C1 segment of cervical spinal cord (tissue), 14 donors: ENCODE measurements around the gene SMARCA2.

Experiments
- DNase-seq, 14 donors: peaks; one replicate each; lab custom pipeline; 2025; lab: John Stamatoyannopoulos, UW

SMARCA2 gene

GRCh38 chr9:2014696-2015580 is at the start of gene SMARCA2:
SMARCA2 (plus strand) TSS chr9:2015347; CDS start chr9:2029023, 13,676 bp downstream.
- DNase-seq: peak; percentile 72 to 98 (median 95)

DNA sequence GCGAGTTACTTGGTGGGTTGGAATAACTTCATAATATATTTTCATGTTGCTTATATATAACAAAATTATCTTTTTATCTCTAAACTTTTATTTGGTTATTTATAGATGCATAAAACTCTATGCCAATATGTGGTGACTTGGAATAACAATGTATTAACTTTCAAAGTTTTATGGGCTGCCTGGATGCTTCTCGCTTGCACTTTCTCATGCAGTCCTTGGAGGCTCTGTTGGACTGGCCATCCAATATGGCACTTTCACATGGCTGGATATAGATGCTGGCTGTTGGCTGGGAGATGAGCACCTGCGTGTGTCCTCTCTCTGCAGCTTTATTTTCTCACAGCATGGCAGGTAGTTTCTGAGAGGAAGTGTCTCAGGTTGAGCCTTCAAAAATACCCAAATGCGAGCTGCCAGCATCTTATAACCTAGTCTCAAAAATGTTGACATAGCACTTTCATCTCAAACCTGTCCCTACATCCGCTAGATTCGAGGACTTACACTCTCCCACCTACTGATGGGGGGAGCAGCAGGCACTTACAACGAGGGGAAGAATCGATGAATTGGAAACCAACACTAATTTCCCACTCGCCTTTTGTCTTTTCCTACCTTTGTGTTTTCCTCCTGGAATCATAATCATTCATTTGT is 48.3 kb upstream of the SMARCA2 start:
- no peak for DNase-seq

DNA sequence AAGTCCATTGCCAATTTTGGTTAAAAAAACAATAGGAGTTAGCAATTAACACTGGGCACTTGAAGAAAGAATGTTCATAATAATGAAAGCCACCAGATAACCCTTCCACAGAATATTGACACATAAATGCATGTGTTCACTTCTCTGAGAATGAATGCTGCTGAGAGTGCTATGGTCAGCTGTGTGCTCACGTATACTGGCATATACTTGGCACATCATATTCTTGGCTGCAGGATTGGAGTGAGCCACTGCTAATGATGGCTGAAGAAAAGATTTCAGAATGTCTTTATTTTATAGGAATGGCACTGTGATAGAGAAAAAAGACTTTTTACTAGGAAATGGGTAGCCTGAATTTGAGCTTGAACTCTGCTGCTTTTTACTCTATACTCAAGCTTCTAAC is 46.0 kb upstream of the SMARCA2 start:
- no peak for DNase-seq

DNA sequence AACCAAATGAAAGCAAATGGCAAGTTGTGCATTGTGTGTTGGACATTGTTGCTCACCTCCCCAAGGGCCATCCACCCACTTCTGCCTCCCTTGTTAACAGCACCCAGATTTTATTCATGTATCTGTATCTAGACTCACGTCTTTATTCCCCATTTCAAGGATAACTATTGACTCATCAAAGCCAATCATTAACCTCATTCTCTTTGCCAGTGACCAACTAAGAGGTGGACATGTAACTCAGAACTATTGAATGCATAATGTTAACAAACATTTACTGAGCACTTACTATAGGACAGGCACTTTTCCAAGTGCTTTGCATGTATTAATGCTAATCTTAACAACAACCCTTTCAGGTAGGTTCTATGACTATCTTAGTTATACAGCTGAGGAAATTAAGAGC is 45.2 kb upstream of the SMARCA2 start:
- DNase-seq: no peak

DNA sequence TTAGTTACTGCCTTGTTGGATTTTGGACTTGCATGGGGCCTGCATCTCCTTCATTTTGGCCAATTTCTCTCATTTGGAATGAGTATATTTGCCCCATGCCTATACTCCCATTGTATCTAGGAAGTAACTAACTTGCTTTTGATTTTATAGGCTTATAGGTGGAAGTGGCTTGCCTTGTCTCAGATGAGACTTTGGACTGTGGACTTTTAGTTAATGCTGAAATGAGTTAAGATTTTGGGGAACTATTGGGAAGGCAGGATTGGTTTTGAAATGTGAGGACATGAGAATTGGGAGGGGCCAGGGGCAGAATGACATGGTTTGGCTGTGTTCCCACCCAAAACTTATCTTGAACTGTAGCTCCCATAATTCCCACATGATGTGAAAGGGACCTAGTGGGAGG is 42.5 kb upstream of the SMARCA2 start:
- DNase-seq: no peak

GRCh38 chr9:1977026-1977425 is 38.1 kb upstream of the SMARCA2 start:
- no peak for DNase-seq

DNA sequence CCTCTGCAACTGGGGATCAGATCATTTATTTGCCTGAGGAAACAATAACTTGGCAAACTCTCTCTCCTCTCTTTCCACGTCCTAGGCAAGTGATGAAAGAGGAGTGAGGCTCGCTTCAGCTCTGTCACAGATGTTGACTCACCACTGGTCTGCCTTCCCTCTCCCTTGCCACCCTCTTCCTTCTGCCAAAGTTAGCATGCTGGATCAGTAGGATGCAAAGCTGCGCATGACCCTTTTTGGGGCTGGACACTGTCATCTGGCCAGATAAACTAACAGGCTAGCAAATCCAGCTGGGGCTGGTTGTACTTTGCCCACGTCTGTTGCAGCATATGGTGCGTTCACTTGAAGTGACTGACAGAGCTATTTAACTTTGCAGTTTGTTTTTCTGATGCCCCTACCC is 36.2 kb upstream of the SMARCA2 start:
- no peak for DNase-seq

DNA sequence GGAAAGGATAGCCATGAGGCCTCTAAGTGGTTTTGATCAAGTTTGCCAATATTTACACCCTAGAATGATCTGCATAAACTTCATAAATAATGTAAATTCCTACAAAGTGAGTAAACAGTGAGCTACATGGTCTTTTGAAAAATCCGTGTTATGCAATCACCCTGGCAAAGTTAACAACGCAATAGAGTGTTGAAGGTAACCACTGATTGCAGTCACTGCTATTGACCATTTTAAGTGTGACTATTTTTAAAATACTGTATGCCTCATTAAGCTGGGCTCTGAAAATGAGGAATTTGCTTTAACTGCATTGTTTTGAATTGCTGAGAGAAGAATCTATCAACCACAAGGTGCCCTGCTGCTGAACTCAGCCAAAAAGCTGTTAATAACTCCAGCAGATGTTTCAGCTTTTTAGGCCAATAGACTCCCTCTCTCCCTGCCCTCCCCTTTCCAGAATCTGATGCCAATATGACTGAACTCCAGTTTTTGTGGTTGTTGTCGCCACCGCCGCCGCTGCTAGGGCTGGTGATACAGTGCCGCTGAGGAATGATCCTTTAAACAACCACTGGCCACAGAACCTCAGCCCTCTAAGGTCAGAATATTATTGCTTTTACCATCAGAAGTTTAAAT is 35.3 kb upstream of the SMARCA2 start:
- DNase-seq: peak in 1 of 14 donors; percentile 1

DNA sequence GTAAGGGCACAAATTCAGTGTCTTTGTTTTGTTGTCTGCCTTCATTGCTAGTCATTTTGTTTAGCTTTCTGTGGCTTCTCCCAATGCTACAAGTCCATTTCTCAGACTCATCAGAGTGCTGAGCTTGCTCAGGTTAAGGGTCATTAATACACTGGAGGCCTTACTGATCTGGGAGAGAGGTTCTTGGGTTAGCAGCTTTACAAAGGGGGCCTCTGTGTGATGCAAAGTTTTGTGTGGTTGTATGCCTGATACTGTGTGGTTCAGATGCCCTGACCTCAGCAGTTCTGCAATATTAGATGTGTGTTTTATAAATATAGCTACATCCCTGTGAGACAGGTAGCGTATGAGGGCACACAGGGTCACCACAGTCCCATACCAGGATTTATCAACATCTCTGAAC is 34.8 kb upstream of the SMARCA2 start:
- no peak for DNase-seq

- DNase-seq: no peak
Observed at GRCh38 chr9:1982074-1982473, 33.1 kb upstream of the SMARCA2 start.

DNA sequence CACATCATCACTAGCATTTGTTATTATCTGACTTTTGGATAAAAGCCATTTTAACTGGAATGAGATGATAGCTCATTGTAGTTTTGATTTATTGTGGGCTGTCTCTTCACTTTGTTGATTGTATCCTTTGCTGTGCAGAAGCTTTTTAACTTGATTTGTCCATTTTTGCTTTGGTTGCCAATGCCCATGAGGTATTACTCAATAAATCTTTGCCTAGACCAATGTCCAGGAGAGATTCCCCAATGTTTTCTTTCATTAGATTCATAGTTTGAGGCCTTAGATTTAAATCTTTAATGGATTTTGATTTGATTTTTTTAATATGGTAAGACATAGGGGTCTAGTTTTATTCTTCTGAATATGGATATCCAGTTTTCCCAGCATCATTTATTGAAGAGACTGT is 28.8 kb upstream of the SMARCA2 start:
- no peak for DNase-seq

DNA sequence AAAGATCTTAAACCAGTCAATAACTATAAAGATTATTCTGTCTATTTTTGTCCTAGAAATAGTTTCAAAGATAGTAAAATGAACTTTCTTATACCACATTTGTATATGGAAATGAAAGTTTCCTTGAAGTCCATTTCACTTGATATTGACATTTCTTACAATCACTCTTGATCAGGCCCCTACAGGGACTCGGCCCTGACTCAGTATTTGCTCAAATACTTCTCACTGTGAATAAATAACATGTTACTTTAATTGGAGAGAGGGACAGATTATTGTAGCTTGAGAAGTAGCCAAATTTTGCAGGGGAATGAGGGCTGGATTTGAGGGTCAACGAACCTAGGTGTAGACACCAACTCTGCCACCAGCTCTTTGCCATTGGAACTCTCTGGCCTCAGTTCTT is 25.6 kb upstream of the SMARCA2 start:
- DNase-seq: no peak

DNA sequence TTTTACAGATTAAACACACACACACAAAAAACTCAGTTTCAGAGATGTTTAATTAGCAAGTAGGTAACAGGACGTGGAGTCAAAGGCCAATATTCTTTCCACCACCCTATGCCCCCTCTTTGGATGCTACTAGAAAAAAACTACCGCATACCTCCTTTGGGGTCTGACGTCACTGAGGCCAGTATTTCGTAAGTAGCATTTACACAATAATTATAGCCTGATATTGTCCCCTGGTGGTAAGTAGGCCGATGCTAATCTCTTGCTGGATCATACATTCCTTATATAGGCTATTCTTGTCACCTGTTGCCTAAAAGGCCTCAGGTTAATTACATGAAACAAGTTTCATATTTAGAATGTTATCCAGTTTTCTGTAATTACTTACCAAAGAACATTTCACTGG is 21.0 kb upstream of the SMARCA2 start:
- DNase-seq: no peak

- DNase-seq: no peak
Observed at GRCh38 chr9:1995084-1995483, 20.1 kb upstream of the SMARCA2 start.

DNA sequence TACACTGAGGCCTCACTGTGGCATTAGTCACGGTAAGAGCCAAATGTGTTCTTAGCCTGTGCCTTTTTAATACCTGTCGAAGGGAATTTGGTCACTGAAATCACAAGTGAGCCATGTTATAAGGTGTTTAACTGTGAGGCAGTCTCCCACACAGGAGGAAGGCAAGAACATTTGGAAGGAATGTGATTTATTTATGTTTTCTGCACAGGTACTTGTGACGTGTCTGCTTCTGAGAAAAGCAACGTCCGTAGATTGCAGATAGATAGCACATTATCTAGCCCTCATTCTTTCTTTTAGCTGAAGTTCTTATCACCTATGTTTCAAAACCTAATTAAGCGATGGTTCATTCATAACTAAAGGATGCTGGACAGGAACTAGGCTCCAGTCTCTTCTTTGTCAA is 19.0 kb upstream of the SMARCA2 start:
- DNase-seq: no peak

DNA sequence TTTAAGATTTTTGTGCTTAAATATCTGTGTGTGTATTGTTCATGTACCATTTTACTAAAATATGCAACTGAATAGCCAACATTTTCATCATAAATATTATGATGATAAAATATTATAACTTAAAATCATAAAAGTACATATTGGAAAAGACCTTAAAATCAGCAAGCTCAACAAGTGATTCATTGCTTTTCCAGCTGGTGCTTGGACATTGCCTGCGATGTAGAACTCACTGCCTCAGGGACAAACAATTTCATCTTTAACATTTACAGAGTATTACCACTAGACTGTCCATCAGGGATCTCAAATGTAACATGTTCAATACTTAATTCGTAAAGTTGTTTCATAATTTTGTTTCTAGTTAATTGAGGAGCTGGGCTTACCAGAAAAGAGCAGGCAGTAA is 17.5 kb upstream of the SMARCA2 start:
- DNase-seq: no peak

- DNase-seq: no peak
Observed at GRCh38 chr9:1998111-1998510, 17.0 kb upstream of the SMARCA2 start.

DNA sequence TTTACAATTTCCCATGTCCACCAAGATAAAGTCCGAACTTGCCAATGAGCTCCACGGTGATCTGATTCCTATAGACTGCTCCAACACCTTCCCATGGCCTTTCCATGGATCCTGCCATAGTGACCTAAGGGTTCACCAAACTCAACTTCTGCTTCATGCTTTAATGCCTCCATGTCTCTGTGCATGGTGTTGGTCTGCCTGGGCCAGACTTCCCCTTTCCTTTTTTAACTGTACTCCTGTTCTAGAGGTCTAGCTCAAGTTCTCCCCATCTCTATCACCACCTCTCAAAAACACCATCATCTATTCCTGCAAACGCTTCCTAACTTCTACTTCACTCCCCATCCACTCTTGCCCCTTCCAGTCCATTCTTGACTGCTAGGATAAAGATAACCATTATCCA is 14.8 kb upstream of the SMARCA2 start:
- DNase-seq: no peak

DNA sequence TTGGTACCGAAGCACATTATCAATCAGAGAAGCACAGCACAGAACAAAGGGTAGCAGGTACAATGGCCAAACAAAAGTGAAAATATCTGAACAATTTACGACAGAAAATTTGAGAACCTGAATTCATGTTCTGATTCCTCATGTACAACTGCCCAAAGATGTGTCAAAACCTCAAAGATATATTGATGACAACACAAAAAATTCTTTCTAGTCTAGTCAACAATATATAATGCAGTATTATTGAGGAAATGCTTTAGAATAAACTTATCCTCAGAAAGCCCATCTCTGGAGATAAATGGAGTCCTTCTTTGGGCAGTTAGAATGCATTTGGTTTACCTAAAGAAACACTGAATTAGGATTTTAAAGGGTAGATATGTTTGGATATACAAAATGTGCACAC is 6.8 kb upstream of the SMARCA2 start:
- DNase-seq: no peak

- DNase-seq: no peak
Observed at GRCh38 chr9:2012347-2012746, 2.8 kb upstream of the SMARCA2 start.

GRCh38 chr9:2013743-2014475 is 1.2 kb upstream of the SMARCA2 start:
- DNase-seq: no peak
